ENCODE results near the gene RASGRP4.

Gene RASGRP4

GRCh38 chr19:38417146-38417543, 8.9 kb downstream of the RASGRP4 start:
- Histone ChIP-seq H3K4me2 (ENCODE audit: low read length) (no peak overlapping the region), H3K9ac (ENCODE audit: low read length) (no peak overlapping the region), H3K18ac (ENCODE audit: low read length) (no peak overlapping the region), H4K91ac (ENCODE audit: low read depth, low read length) (no peak overlapping the region), H3K14ac (ENCODE audit: low read length) (no peak overlapping the region), H4K8ac (ENCODE audit: low read depth, low read length) (no peak overlapping the region), H3K23ac (ENCODE audit: low read length) (no peak overlapping the region), H3K4ac (ENCODE audit: low read depth, low read length) (no peak overlapping the region), H3K36me3 (ENCODE audit: control insufficient read depth in 1 of 2, insufficient read depth in 2 of 2, low read length in 2 of 2) (no peaks in the 10 kb centered on the region), H2BK120ac (ENCODE audit: insufficient read depth, low read length, poor library complexity) (no peak overlapping the region), H2BK5ac (ENCODE audit: low read depth, low read length, poor library complexity) (no peak overlapping the region), H3K9me3 (ENCODE audit: insufficient read depth, low read depth, low read length) (peaks cover 8% of the 10 kb centered on the region), H2AFZ (ENCODE audit: insufficient read depth, low read length, poor library complexity) (no peak overlapping the region), H3K27ac (ENCODE audit: low read depth, low read length) (no peak overlapping the region), H3K27me3 (ENCODE audit: insufficient read depth, low read length) (no peaks in the 10 kb centered on the region), H2AK5ac (ENCODE audit: low read length) (no peak overlapping the region), H3K79me1 (ENCODE audit: low read length) (no peaks in the 10 kb centered on the region), H4K12ac (ENCODE audit: low read depth, low read length) (no peak overlapping the region), H3K4me3 (ENCODE audit: low read depth, low read length) (no peak overlapping the region), H2BK12ac (ENCODE audit: low read length) (no peak overlapping the region), H3K79me2 (ENCODE audit: control insufficient read depth, insufficient read depth, low read length, poor library complexity) (no peaks in the 10 kb centered on the region), H3K4me1 (ENCODE audit: control insufficient read depth in 1 of 2, insufficient read depth in 2 of 2, low read length in 2 of 2) (peaks cover 0 to 12% of the 10 kb centered on the region in 2 experiments)
- DNase-seq, result no peak
- 100% methylated on average over 2 of the region's 8 CpGs for WGBS (ENCODE audit: extremely low coverage, insufficient coverage, insufficient read length)

GRCh38 chr19:38413416-38413815, 12.6 kb downstream of the RASGRP4 start:
- no peak overlapping the region for H4K8ac ChIP-seq (ENCODE audit: low read depth, low read length)
- no peak overlapping the region for H4K91ac ChIP-seq (ENCODE audit: low read depth, low read length)
- H3K9ac ChIP-seq (ENCODE audit: low read length), result no peak overlapping the region
- no peak overlapping the region for H3K4me3 ChIP-seq (ENCODE audit: low read depth, low read length)
- no peaks in the 10 kb centered on the region for H3K79me1 ChIP-seq (ENCODE audit: low read length)
- no peaks in the 10 kb centered on the region for H3K27me3 ChIP-seq (ENCODE audit: insufficient read depth, low read length)
- H2BK5ac ChIP-seq (ENCODE audit: low read depth, low read length, poor library complexity), result no peak overlapping the region
- DNase-seq, result no peak
- no peak overlapping the region for H3K27ac ChIP-seq (ENCODE audit: low read depth, low read length)
- H3K79me2 ChIP-seq (ENCODE audit: control insufficient read depth, insufficient read depth, low read length, poor library complexity), result no peaks in the 10 kb centered on the region
- H2BK120ac ChIP-seq (ENCODE audit: insufficient read depth, low read length, poor library complexity), result no peak overlapping the region
- no peak overlapping the region for H4K12ac ChIP-seq (ENCODE audit: low read depth, low read length)
- H3K4ac ChIP-seq (ENCODE audit: low read depth, low read length), result no peak overlapping the region
- no peak overlapping the region for H3K23ac ChIP-seq (ENCODE audit: low read length)
- no peak overlapping the region for H3K4me2 ChIP-seq (ENCODE audit: low read length)
- H2AFZ ChIP-seq (ENCODE audit: insufficient read depth, low read length, poor library complexity), result no peak overlapping the region
- peaks cover 5% of the 10 kb centered on the region for H3K9me3 ChIP-seq (ENCODE audit: insufficient read depth, low read depth, low read length)
- no peak overlapping the region for H2BK12ac ChIP-seq (ENCODE audit: low read length)
- H2AK5ac ChIP-seq (ENCODE audit: low read length), result no peak overlapping the region
- no peak overlapping the region for H3K18ac ChIP-seq (ENCODE audit: low read length)
- no peaks in the 10 kb centered on the region for H3K36me3 ChIP-seq (ENCODE audit: control insufficient read depth in 1 of 2, insufficient read depth in 2 of 2, low read length in 2 of 2)
- no peak overlapping the region for H3K14ac ChIP-seq (ENCODE audit: low read length)
- WGBS (ENCODE audit: extremely low coverage, insufficient coverage, insufficient read length), result no CpG with 5 or more reads among the region's 6 CpGs
- H3K4me1 ChIP-seq (ENCODE audit: control insufficient read depth in 1 of 2, insufficient read depth in 2 of 2, low read length in 2 of 2), result peaks cover 0 to 11% of the 10 kb centered on the region in 2 experiments

DNA sequence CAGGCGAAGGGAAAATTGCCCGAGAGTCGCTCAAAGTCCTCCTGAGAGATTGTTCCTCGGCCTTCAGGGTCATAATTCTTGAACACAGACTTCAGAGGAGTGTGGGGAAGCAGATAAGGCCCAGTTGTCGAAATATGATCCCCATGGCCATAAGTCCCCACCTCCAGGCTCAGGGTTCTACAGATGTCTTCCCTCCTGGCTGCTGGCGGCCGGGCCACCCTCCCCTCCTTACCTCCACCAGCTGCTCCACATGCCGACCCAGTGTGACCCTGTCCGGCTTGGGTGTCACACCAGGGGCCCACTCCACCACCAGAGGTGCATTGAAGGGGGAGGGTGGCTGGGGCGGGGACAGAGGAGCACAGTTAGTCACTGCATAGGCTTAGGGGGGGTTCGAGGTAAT, 13.1 kb downstream of the RASGRP4 start:
- no peaks in the 10 kb centered on the region for H3K27me3 ChIP-seq (ENCODE audit: insufficient read depth, low read length)
- no peak overlapping the region for H2BK5ac ChIP-seq (ENCODE audit: low read depth, low read length, poor library complexity)
- no CpG with 5 or more reads among the region's 11 CpGs for WGBS (ENCODE audit: extremely low coverage, insufficient coverage, insufficient read length)
- H3K4me2 ChIP-seq (ENCODE audit: low read length), result no peak overlapping the region
- H2BK120ac ChIP-seq (ENCODE audit: insufficient read depth, low read length, poor library complexity), result no peak overlapping the region
- H3K18ac ChIP-seq (ENCODE audit: low read length), result no peak overlapping the region
- no peak overlapping the region for H4K91ac ChIP-seq (ENCODE audit: low read depth, low read length)
- no peak overlapping the region for H3K9ac ChIP-seq (ENCODE audit: low read length)
- no peaks in the 10 kb centered on the region for H3K36me3 ChIP-seq (ENCODE audit: control insufficient read depth in 1 of 2, insufficient read depth in 2 of 2, low read length in 2 of 2)
- H3K4me1 ChIP-seq (ENCODE audit: control insufficient read depth in 1 of 2, insufficient read depth in 2 of 2, low read length in 2 of 2), result peaks cover 0 to 7% of the 10 kb centered on the region in 2 experiments
- H3K79me1 ChIP-seq (ENCODE audit: low read length), result no peaks in the 10 kb centered on the region
- no peak overlapping the region for H3K27ac ChIP-seq (ENCODE audit: low read depth, low read length)
- H4K12ac ChIP-seq (ENCODE audit: low read depth, low read length), result no peak overlapping the region
- H2AFZ ChIP-seq (ENCODE audit: insufficient read depth, low read length, poor library complexity), result no peak overlapping the region
- no peak overlapping the region for H2AK5ac ChIP-seq (ENCODE audit: low read length)
- H3K4me3 ChIP-seq (ENCODE audit: low read depth, low read length), result no peak overlapping the region
- no peak overlapping the region for H4K8ac ChIP-seq (ENCODE audit: low read depth, low read length)
- no peak for DNase-seq
- H3K79me2 ChIP-seq (ENCODE audit: control insufficient read depth, insufficient read depth, low read length, poor library complexity), result no peaks in the 10 kb centered on the region
- H3K23ac ChIP-seq (ENCODE audit: low read length), result no peak overlapping the region
- peaks cover 2% of the 10 kb centered on the region for H3K9me3 ChIP-seq (ENCODE audit: insufficient read depth, low read depth, low read length)
- no peak overlapping the region for H3K14ac ChIP-seq (ENCODE audit: low read length)
- H3K4ac ChIP-seq (ENCODE audit: low read depth, low read length), result no peak overlapping the region
- no peak overlapping the region for H2BK12ac ChIP-seq (ENCODE audit: low read length)

- no peak overlapping the region for H3K4me3 ChIP-seq (ENCODE audit: low read depth, low read length)
- no peak overlapping the region for H3K4me2 ChIP-seq (ENCODE audit: low read length)
- no peak overlapping the region for H3K9ac ChIP-seq (ENCODE audit: low read length)
- no peak overlapping the region for H3K27ac ChIP-seq (ENCODE audit: low read depth, low read length)
- no CpG with 5 or more reads among the region's 8 CpGs for WGBS (ENCODE audit: extremely low coverage, insufficient coverage, insufficient read length)
- no peaks in the 10 kb centered on the region for H3K27me3 ChIP-seq (ENCODE audit: insufficient read depth, low read length)
- no peaks in the 10 kb centered on the region for H3K79me1 ChIP-seq (ENCODE audit: low read length)
- H3K79me2 ChIP-seq (ENCODE audit: control insufficient read depth, insufficient read depth, low read length, poor library complexity), result no peaks in the 10 kb centered on the region
- peaks cover 2% of the 10 kb centered on the region for H3K9me3 ChIP-seq (ENCODE audit: insufficient read depth, low read depth, low read length)
- H3K4me1 ChIP-seq (ENCODE audit: control insufficient read depth in 1 of 2, insufficient read depth in 2 of 2, low read length in 2 of 2), result peaks cover 0 to 3% of the 10 kb centered on the region in 2 experiments
- H3K36me3 ChIP-seq (ENCODE audit: control insufficient read depth in 1 of 2, insufficient read depth in 2 of 2, low read length in 2 of 2), result no peaks in the 10 kb centered on the region
- H2BK12ac ChIP-seq (ENCODE audit: low read length), result no peak overlapping the region
- H2AFZ ChIP-seq (ENCODE audit: insufficient read depth, low read length, poor library complexity), result no peak overlapping the region
- H3K14ac ChIP-seq (ENCODE audit: low read length), result no peak overlapping the region
- H2BK120ac ChIP-seq (ENCODE audit: insufficient read depth, low read length, poor library complexity), result no peak overlapping the region
- DNase-seq, result no peak
- H3K23ac ChIP-seq (ENCODE audit: low read length), result no peak overlapping the region
- no peak overlapping the region for H3K18ac ChIP-seq (ENCODE audit: low read length)
- H4K8ac ChIP-seq (ENCODE audit: low read depth, low read length), result no peak overlapping the region
- H4K12ac ChIP-seq (ENCODE audit: low read depth, low read length), result no peak overlapping the region
- no peak overlapping the region for H2AK5ac ChIP-seq (ENCODE audit: low read length)
- H3K4ac ChIP-seq (ENCODE audit: low read depth, low read length), result no peak overlapping the region
- no peak overlapping the region for H4K91ac ChIP-seq (ENCODE audit: low read depth, low read length)
- H2BK5ac ChIP-seq (ENCODE audit: low read depth, low read length, poor library complexity), result no peak overlapping the region
Observed at GRCh38 chr19:38412491-38412890, 13.5 kb downstream of the RASGRP4 start.
